Measurements from ENCODE around the gene SREBF1.

The SREBF1 gene

GRCh38 chr17:17836250-17836817 lies 452 bp downstream of the SREBF1 start:
- Histone ChIP-seq H3K4me2 (ENCODE audit: insufficient read depth, low read length, poor library complexity, severe bottlenecking) (peak overlapping the region; percentile 69), H2BK5ac (ENCODE audit: low read length) (peak overlapping the region; percentile 100), H3K9me3 (replicated peaks in 1 of 2; ENCODE audit: control insufficient read depth in 2 of 2, insufficient read depth in 1 of 2, low read depth in 1 of 2, low read length in 2 of 2) (no peaks in the 10 kb centered on the region), H4K91ac (ENCODE audit: low read depth, low read length, poor library complexity) (peak overlapping the region; percentile 76), H3K4me3 (ENCODE audit: low read length in 2 of 2) (peak overlapping the region; percentile 87 to 99), H3K27me3 (ENCODE audit: control insufficient read depth in 3 of 3, insufficient read depth in 3 of 3, low read depth in 1 of 3, low read length in 3 of 3) (no peaks in the 10 kb centered on the region), H3K9ac (ENCODE audit: low read depth, low read length, poor library complexity) (peak overlapping the region; percentile 99), H4K8ac (ENCODE audit: low read depth, low read length) (no peak overlapping the region), H3K27ac (replicated peaks; ENCODE audit: low read length) (peak overlapping the region; percentile 78), H2AFZ (ENCODE audit: low read length) (peak overlapping the region; percentile 81), H3K23ac (ENCODE audit: low read depth, low read length, poor library complexity) (peak overlapping the region; percentile 96), H2AK5ac (ENCODE audit: low read depth, low read length) (peak overlapping the region; percentile 99), H3K36me3 (replicated peaks in 1 of 2; ENCODE audit: control insufficient read depth in 2 of 2, insufficient read depth in 2 of 2, low read length in 2 of 2) (peaks cover 0 to 8% of the 10 kb centered on the region in 2 donors), H2BK15ac (ENCODE audit: low read length) (peak overlapping the region; percentile 99), H3K79me1 (ENCODE audit: low read depth, low read length) (peaks cover 9% of the 10 kb centered on the region), H3K14ac (ENCODE audit: low read length) (peak overlapping the region; percentile 91), H2BK12ac (ENCODE audit: low read length) (peak overlapping the region; percentile 97), H3K4me1 (ENCODE audit: control insufficient read depth in 2 of 2, insufficient read depth in 1 of 2, low read depth in 1 of 2, low read length in 2 of 2) (peaks cover 36 to 43% of the 10 kb centered on the region in 2 donors), H3K4ac (ENCODE audit: low read length) (peak overlapping the region; percentile 99), H2BK120ac (ENCODE audit: low read depth, low read length) (peak overlapping the region; percentile 93), H3K18ac (ENCODE audit: low read length) (peak overlapping the region; percentile 100)
- WGBS, 2 donors (ENCODE audit: extremely low coverage in 2 of 2, insufficient read length in 2 of 2, insufficient replicate concordance in 1 of 2), result no CpG with 5 or more reads among the region's 69 CpGs
- peak; percentile 97 for DNase-seq (ENCODE audit: low spot score)

- peak overlapping the region; percentile 5 for H4K91ac ChIP-seq (ENCODE audit: low read depth, low read length, poor library complexity)
Measured at GRCh38 chr17:17835415-17836249, 1.2 kb downstream of the SREBF1 start.

GRCh38 chr17:17834974-17835373 lies 1.8 kb downstream of the SREBF1 start:
- Histone ChIP-seq H3K4me2 (ENCODE audit: insufficient read depth, low read length, poor library complexity, severe bottlenecking) (no peak overlapping the region), H3K14ac (ENCODE audit: low read length) (no peak overlapping the region), H3K9ac (ENCODE audit: low read depth, low read length, poor library complexity) (no peak overlapping the region), H3K27ac (replicated peaks; ENCODE audit: low read length) (no peak overlapping the region), H3K23ac (ENCODE audit: low read depth, low read length, poor library complexity) (no peak overlapping the region), H3K79me1 (ENCODE audit: low read depth, low read length) (peaks cover 20% of the 10 kb centered on the region), H4K91ac (ENCODE audit: low read depth, low read length, poor library complexity) (no peak overlapping the region), H3K4me3 (ENCODE audit: low read length in 2 of 2) (no peak overlapping the region), H3K9me3 (replicated peaks in 1 of 2; ENCODE audit: control insufficient read depth in 2 of 2, insufficient read depth in 1 of 2, low read depth in 1 of 2, low read length in 2 of 2) (no peaks in the 10 kb centered on the region), H2BK120ac (ENCODE audit: low read depth, low read length) (no peak overlapping the region), H3K4ac (ENCODE audit: low read length) (no peak overlapping the region), H2AFZ (ENCODE audit: low read length) (no peak overlapping the region), H4K8ac (ENCODE audit: low read depth, low read length) (no peak overlapping the region), H3K18ac (ENCODE audit: low read length) (no peak overlapping the region), H3K36me3 (replicated peaks in 1 of 2; ENCODE audit: control insufficient read depth in 2 of 2, insufficient read depth in 2 of 2, low read length in 2 of 2) (peaks cover 0 to 8% of the 10 kb centered on the region in 2 donors), H2BK15ac (ENCODE audit: low read length) (peak overlapping the region; percentile 63), H2BK5ac (ENCODE audit: low read length) (peak overlapping the region; percentile 100), H2BK12ac (ENCODE audit: low read length) (no peak overlapping the region), H2AK5ac (ENCODE audit: low read depth, low read length) (peak overlapping the region; percentile 86), H3K27me3 (ENCODE audit: control insufficient read depth in 3 of 3, insufficient read depth in 3 of 3, low read depth in 1 of 3, low read length in 3 of 3) (no peaks in the 10 kb centered on the region), H3K4me1 (ENCODE audit: control insufficient read depth in 2 of 2, insufficient read depth in 1 of 2, low read depth in 1 of 2, low read length in 2 of 2) (peaks cover 34% of the 10 kb centered on the region in 2 donors)
- no CpG with 5 or more reads among the region's 4 CpGs for WGBS, 2 donors (ENCODE audit: extremely low coverage in 2 of 2, insufficient read length in 2 of 2, insufficient replicate concordance in 1 of 2)
- no peak for DNase-seq (ENCODE audit: low spot score)

More at GRCh38 chr17:17835415-17836249, 1.2 kb downstream of the SREBF1 start:
- H2AK5ac ChIP-seq (ENCODE audit: low read depth, low read length), result peak overlapping the region; percentile 86
- no peaks in the 10 kb centered on the region for H3K27me3 ChIP-seq (ENCODE audit: control insufficient read depth in 3 of 3, insufficient read depth in 3 of 3, low read depth in 1 of 3, low read length in 3 of 3)
- no peak overlapping the region for H3K14ac ChIP-seq (ENCODE audit: low read length)
- peak overlapping the region; percentile 100 for H2BK5ac ChIP-seq (ENCODE audit: low read length)
- H4K8ac ChIP-seq (ENCODE audit: low read depth, low read length), result no peak overlapping the region
- peak overlapping the region; percentile 71 to 87 for H3K4me3 ChIP-seq (ENCODE audit: low read length in 2 of 2)
- no peak for DNase-seq (ENCODE audit: low spot score)
- peaks cover 36 to 37% of the 10 kb centered on the region in 2 donors for H3K4me1 ChIP-seq (ENCODE audit: control insufficient read depth in 2 of 2, insufficient read depth in 1 of 2, low read depth in 1 of 2, low read length in 2 of 2)
- peak overlapping the region; percentile 81 for H2AFZ ChIP-seq (ENCODE audit: low read length)
- peak overlapping the region; percentile 91 for H3K18ac ChIP-seq (ENCODE audit: low read length)
- peaks cover 0 to 8% of the 10 kb centered on the region in 2 donors for H3K36me3 ChIP-seq (replicated peaks in 1 of 2; ENCODE audit: control insufficient read depth in 2 of 2, insufficient read depth in 2 of 2, low read length in 2 of 2)
- peaks cover 16% of the 10 kb centered on the region for H3K79me1 ChIP-seq (ENCODE audit: low read depth, low read length)
- H3K9me3 ChIP-seq (replicated peaks in 1 of 2; ENCODE audit: control insufficient read depth in 2 of 2, insufficient read depth in 1 of 2, low read depth in 1 of 2, low read length in 2 of 2), result no peaks in the 10 kb centered on the region
- peak overlapping the region; percentile 84 for H3K4ac ChIP-seq (ENCODE audit: low read length)
- peak overlapping the region; percentile 69 for H3K4me2 ChIP-seq (ENCODE audit: insufficient read depth, low read length, poor library complexity, severe bottlenecking)
- no CpG with 5 or more reads among the region's 25 CpGs for WGBS, 2 donors (ENCODE audit: extremely low coverage in 2 of 2, insufficient read length in 2 of 2, insufficient replicate concordance in 1 of 2)
- peak overlapping the region; percentile 82 for H3K9ac ChIP-seq (ENCODE audit: low read depth, low read length, poor library complexity)
- H2BK120ac ChIP-seq (ENCODE audit: low read depth, low read length), result peak overlapping the region; percentile 81
- peak overlapping the region; percentile 63 for H2BK15ac ChIP-seq (ENCODE audit: low read length)
- H3K23ac ChIP-seq (ENCODE audit: low read depth, low read length, poor library complexity), result peak overlapping the region; percentile 96
- H3K27ac ChIP-seq (replicated peaks; ENCODE audit: low read length), result peak overlapping the region; percentile 25
- H2BK12ac ChIP-seq (ENCODE audit: low read length), result peak overlapping the region; percentile 18
